OCI-LY1 (cell line): ENCODE measurements around the gene BRF1.
"Not testable (repeated sequence)": the region's sequence is repeated elsewhere in the genome, so short reads cannot be mapped to it uniquely, and the experiment has no call there.

ENCODE experiments used
- CTCF ChIP-seq: fragments of 200-600 bp; sonication (generic), shearing (Covaris generic); IDR thresholded peaks from 2 replicates; pipeline ENCODE4 v1.5.1; 2017; ENCODE audit warnings: mild to moderate bottlenecking, antibody characterized with exemption, low read length, moderate library complexity, mixed read lengths
- EZH2 ChIP-seq: fragments of 200-600 bp; sonication (generic), shearing (Covaris generic); IDR thresholded peaks from 2 replicates; pipeline ENCODE4 v1.8.0; 2017; ENCODE audit warnings: borderline replicate concordance, mixed run types, mild to moderate bottlenecking, antibody characterized with exemption, low read length, moderate library complexity, mixed read lengths

GRCh38 chr14:105335231-105335542 is 34.4 kb upstream of the BRF1 start:
- TF ChIP-seq CTCF, EZH2: not testable (repeated sequence)
